Adrenal gland (tissue), 5 donors: ENCODE data around the gene INKA1.

Source experiments
- CTCF ChIP-seq, 6 experiments: fragments of 450-650 bp in 4 of 6; fragments of 200-600 bp in 2 of 6; sonication (generic) in 1 of 6; IDR thresholded peaks; 1 replicate in 5 of 6; 2 replicates in 1 of 6; pipeline versions ENCODE4 v1.5.1 to v1.8.0; 2016 to 2021; ENCODE audit warnings: antibody characterized with exemption in 6 of 6, mild to moderate bottlenecking in 2 of 6, moderate library complexity in 1 of 6
- POLR2A ChIP-seq, 2 donors: fragments of 450-650 bp; IDR thresholded peaks; one replicate each; pipeline ENCODE4 v1.6.1; 2017; ENCODE audit warnings: antibody characterized with exemption in 2 of 2, mild to moderate bottlenecking in 2 of 2, moderate library complexity in 1 of 2
- donor health status: DM: no; HTN: no; CAD: no.

- TF ChIP-seq POLR2A (IDR thresholded peaks at IDR 0.05) (no peak), CTCF (IDR thresholded peaks at IDR 0.05) (no peak)
Observed at GRCh38 chr3:49787536-49787935, 15.5 kb upstream of the INKA1 start.
